HG02571 (cell line): ENCODE data around the gene SCN4A.
"Not testable (repeated sequence)": the region's sequence is repeated elsewhere in the genome, so short reads cannot be mapped to it uniquely, and the experiment has no call there.

Experiments used
- ATAC-seq: cut with Tn5 transposase; IDR thresholded peaks from one replicate; pipeline ENCODE4 v1.9.1; 2021; ENCODE audit warnings: mild to moderate bottlenecking, moderate library complexity; ENCODE audit not compliant: unreplicated experiment

The SCN4A gene

DNA sequence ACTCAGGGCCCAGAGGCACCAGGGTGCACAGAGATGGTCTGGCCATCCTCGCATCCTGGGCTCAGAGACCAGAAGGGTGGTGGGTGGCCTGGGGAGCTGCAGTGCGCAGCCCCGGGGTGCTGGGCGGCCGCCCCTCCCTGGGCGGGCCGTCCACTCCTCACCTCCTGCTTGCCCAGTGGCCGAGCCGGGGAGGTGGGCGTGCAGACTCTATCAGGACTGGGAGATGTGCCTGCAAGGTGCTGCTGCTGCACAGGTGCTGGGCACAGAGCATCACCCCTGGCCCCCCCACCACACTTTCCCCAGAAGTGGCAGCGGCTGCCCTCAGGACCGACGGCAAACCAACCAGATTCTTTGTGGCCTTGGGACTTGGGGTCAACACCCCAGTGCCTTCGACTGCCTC lies at the start of gene SCN4A:
Gene SCN4A, minus strand, starts transcription at position 123 of the 400 bp plus-strand sequence. Its CDS starts 77 bp downstream, at position 46.
- no peak for ATAC-seq

- ATAC-seq, result peak; percentile 53
These were observed 47.5 kb upstream of the SCN4A start, which contains the start of gene ICAM2 for GRCh38 chr17:64020056-64020766. ICAM2 (minus strand) TSS chr17:64020633; CDS start chr17:64006691, 13,942 bp downstream.

DNA sequence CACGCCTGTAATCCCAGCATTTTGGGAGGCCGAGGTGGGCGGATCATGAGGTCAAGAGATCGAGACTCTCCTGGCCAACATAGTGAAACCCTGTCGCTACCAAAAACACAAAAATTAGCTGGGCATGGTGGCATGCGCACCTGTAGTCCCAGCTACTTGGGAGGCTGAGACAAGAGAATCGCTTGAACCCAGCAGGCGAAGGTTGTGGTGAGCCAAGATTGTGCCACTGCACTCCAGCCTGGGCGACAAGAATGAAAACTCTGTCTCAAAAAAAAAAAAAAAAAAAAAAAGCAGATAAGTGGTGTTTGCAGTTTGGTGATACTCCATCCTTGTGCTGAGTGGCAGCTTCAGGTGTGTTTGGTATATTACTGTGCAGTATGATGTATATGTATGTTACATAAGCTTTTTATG lies 46.8 kb upstream of the SCN4A start:
- ATAC-seq, result not testable (repeated sequence)

GRCh38 chr17:64017381-64017980 lies 44.8 kb upstream of the SCN4A start:
- no peak for ATAC-seq

- no peak for ATAC-seq
These were observed 44.3 kb upstream of the SCN4A start for GRCh38 chr17:64016974-64017373.

DNA sequence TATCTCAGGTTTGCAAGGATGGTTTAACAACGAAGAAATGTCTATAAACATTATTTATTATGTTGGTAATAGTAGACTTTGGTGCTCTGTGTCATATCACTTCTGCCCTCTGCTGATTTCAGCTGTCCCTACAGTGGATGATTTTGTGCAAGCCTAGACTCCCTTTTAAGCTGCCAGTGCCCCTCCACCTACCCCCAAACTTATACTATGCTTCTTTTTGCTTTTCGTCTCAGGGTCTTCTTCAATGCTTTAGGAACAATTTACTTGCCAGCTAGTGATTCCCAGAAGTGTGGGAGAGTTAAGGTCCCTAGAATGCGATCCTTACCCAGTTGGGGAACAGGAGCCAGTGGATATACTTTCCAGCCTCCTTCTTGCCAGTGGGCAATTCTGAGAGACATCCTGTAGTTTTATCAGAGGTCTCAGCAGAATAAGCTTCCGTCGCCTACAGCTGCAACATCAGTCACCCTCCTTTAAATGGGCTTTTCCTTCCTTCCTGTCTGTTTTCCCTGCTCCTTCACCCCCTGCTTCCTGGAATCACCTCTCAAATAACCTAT lies 43.6 kb upstream of the SCN4A start:
- ATAC-seq, result no peak

GRCh38 chr17:64015447-64015846 lies 42.7 kb upstream of the SCN4A start:
- no peak for ATAC-seq

GRCh38 chr17:64009571-64010402 lies 37.1 kb upstream of the SCN4A start:
- no peak for ATAC-seq

- ATAC-seq, result no peak
These were observed 36.1 kb upstream of the SCN4A start for GRCh38 chr17:64008830-64009229.

- no peak for ATAC-seq
These were observed 35.6 kb upstream of the SCN4A start for GRCh38 chr17:64008346-64008745.

- ATAC-seq, result no peak
These were observed 35.1 kb upstream of the SCN4A start for GRCh38 chr17:64007838-64008282.

GRCh38 chr17:64007089-64007837 lies 34.5 kb upstream of the SCN4A start:
- ATAC-seq, result not testable (repeated sequence)

DNA sequence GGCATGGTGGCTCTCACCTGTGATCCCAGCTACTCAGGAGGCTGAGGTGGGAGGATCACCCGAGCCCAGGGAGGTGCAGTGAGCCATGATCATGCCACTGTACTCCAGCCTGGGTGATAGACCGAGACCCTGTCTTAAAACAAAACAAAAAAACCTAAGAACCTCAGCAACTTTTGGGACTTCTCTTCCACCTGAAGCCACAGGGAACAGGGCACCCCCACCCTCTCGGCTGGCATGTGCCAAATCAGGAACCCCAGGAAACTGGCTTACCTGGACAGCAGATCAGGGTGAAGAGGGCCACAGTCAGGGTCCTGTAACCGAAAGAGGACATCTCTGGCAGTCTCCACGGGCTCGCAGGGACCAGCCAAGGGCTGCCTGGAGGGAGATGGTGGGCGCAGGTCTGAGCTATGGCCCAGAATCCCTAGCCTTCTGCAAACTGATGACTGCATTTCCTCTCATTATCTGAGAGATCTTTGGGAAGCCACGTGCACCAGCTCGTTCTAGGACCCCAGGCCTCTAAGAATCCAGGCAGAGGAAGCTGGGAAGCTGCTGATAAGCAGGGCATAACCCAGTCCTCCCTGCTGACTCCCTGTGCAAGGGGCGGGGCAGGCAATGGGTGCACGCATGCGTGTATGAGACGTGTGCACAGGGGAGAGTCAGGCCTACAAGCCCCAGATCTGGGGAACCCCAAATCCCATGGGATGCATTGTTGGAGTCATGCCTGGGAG lies 33.8 kb upstream of the SCN4A start:
- no peak for ATAC-seq

DNA sequence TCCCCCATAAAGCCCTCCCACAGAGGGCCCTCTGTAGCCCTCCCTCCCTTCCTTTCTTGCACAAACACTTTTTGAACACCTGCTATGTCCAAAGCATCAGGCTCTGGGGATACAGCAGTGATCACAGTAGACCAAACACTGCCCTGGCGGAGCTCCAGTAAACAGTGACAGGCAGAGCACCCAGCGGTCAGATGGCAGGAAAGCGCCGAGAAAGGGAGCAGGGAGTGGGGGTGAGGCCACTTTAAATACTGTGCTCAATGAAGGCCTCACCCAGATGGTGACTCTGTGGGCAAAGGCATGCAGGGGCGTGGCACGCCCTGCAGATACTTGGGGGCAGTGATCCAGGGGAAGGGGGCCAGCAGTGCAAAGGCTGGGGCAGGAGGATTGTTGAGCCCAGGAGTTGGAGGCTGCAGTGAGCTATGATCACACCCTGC lies 33.0 kb upstream of the SCN4A start:
- no peak for ATAC-seq

DNA sequence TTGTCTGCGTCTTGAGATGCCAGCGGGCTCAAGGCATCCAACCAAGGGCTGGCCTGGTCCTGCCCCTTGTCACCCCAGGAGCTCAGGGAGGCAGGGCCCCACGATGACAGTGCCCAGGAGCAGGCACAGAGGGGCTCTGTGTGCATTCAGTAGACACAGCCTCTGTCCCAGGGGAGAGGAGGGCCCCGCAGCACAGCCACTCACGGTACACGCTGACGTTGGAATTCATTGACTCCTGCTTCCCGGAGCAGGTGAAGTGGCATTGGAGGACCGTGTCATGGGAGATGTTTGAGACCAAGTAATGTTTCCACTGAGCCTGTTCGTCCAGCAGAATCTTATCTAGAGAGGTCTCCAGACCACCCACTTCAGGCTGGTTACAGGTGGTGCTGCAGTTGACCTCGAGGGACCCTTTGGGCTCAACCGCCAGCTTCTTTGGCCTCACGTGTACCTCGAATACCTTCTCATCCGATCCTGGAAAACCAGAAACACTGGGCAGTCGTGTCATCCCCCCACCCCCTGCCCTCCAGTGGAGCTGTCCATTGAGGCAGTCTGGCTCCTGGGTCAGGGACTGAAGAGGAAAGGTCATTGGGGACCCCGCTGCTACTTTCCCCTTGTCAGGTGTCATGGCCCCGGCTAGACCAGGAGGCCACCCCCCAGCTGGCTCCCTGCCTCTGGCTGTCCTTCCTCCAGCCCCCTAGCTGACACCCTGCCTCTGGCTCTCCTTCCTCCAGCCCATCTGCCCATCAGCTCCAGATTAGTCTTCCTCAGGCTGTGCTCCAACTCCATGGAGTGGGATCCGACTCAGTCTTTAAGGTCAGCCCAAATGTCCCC lies 32.4 kb upstream of the SCN4A start:
- ATAC-seq, result no peak

DNA sequence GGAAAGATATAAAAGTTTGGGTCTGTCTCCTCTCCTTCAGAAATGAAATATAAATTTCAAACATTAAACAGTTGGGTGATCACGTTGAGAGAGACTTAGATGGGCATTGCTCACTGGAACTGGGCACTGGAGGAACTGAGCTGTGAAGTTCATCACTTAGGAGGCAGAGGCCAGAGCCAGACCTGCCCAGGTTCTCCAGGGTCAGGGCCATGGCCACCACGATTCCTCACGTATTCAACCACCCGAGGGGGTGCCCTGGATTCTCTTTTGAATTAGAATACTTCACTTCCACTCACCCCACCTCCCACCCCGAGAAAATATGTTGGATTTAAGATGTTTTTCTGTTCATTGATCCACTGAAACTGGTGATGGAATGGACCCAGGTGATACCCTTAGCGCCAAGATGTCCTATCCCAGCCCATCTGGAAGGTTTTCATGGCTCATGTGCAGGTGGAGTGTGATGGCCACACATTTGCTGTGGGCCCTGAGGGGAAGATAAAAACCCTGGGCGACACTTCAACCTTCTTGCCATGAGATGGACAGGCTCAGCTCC lies 31.6 kb upstream of the SCN4A start:
- no peak for ATAC-seq

DNA sequence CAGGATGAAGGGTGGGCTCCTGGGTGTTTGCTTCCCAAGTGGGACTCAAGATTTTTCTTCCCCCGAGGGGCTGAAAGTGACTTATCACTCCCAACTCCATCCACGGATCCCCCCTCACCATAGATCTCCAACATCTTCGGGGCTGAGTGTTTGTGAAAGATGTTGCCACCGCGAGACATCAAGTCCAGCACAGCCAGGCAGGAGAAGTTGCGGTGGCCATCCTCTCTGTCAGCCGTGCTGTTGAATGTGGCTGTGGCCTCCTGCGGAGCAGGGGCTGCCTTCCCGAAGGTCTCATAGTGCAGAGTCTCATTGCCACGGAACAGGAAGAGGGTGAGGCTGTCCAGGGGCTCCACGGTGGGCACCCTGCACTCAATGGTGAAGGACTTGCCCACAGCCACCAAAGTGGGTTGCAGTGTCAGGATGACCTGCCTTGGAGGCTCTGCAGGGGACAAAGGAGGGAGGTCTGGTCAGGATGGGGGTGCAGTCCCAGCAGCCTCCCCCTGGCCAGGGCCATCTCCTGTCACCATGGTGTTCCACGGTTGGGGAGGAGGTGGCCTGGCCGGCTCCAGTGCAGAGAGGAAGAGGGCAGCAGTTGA lies 30.9 kb upstream of the SCN4A start:
- ATAC-seq, result no peak
